Measurements from ENCODE around the gene PTGIR.

DNA sequence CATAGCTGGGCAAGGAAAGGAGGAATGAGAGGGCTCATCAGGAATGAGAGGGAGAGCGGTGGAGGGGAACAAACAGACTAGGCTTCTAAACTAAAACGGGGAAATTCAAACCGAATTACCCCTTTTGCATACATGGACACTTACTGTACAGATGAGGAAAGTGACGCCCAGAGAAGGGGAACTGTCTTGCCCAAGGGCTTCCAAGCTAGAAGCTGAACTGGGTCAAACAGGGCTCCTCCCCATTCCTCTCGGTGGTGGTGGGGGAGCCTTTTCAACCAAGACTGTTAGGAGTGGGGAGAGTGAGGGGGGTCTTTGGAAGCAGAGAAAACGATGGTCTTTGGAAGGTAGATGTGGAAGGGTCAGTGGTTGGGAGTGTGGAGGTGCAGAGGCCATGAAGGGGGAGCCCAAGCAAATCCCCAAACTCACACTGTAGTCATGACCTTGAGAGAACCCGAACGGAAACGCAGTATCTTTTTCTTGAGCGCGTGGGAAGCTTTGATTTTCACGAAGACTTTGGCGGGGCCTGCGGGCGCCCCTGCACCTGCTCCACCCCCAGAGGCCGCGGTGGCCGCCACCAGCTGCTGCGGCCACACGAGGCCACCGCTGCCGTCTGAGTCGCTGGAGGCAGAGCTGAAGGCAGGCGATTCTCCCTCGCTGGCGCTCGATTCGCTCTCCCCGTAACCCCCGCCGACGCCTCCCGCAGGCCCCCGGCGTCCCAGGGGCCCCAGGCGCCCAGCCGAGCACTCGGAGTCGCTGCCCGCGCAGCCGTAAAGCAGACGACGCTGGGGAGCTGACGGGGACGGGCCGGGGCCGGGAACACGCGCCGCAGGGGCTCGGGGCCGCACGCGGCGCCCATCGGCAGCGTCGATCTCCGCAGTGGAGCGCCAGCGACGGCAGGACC lies 23.4 kb upstream of the PTGIR start:
- TF ChIP-seq CTCF (conservative IDR thresholded peaks at IDR 0.05; ENCODE audit: low read depth, low read length) (no peak), EZH2 (IDR thresholded peaks at IDR 0.05; ENCODE audit: borderline replicate concordance, low read depth, low read length, poor library complexity, severe bottlenecking) (no peak)

All from A673 (cell line).